ENCODE data around the gene SDHA. TPM values are rescaled to one million over a fixed set of nuclear protein-coding genes. Genes with fewer than 3 reads are reported as not detected.
"Not testable (repeated sequence)": the region's sequence is repeated elsewhere in the genome, so short reads cannot be mapped to it uniquely, and the experiment has no call there.

Gene SDHA
- total RNA-seq, 1 donor from 2014 or later = 91.7 TPM

- not testable (repeated sequence) for H3K9me3 Mint-ChIP-seq (ENCODE audit: unreplicated experiment); H3K4me3 Mint-ChIP-seq (ENCODE audit: unreplicated experiment); H3K27me3 Mint-ChIP-seq (ENCODE audit: low read depth, unreplicated experiment); H3K27me3 ChIP-seq (ENCODE audit: insufficient read depth, low read length); H3K4me3 ChIP-seq (ENCODE audit: insufficient read depth, low read depth, low read length); H3K27ac Mint-ChIP-seq (ENCODE audit: unreplicated experiment); H3K9me3 ChIP-seq (ENCODE audit: insufficient read depth, low read depth, low read length); FAIRE-seq; H2AFZ ChIP-seq (ENCODE audit: low read depth, low read length)
- Histone ChIP-seq H3K4me1 (ENCODE audit: insufficient read depth, low read length) (peaks cover 20% of the 10 kb centered on the region), H3K36me3 (ENCODE audit: insufficient read depth, low read length) (peaks cover 16% of the 10 kb centered on the region), H3K4me2 (ENCODE audit: low read length) (peak overlapping the region; percentile 59), H4K20me1 (ENCODE audit: insufficient read depth, low read length) (peaks cover 70% of the 10 kb centered on the region), H3K79me2 (ENCODE audit: insufficient read depth, low read length) (peaks cover 78% of the 10 kb centered on the region), H3K9ac (ENCODE audit: low read length) (peak overlapping the region; percentile 28), H3K27ac (ENCODE audit: low read depth, low read length) (peak overlapping the region; percentile 3)
- H3K36me3 Mint-ChIP-seq (ENCODE audit: low read depth, unreplicated experiment) = peaks cover 11% of the 10 kb centered on the region
- peak; percentile 9 for DNase-seq (ENCODE audit: low read depth)
- H3K4me1 Mint-ChIP-seq (ENCODE audit: low read depth, unreplicated experiment) = peaks cover 17% of the 10 kb centered on the region
Observed at GRCh38 chr5:222951-223715, 5.0 kb downstream of the SDHA start.

- H3K4me1 ChIP-seq (ENCODE audit: insufficient read depth, low read length) = peaks cover 20% of the 10 kb centered on the region
- H3K9me3 ChIP-seq (ENCODE audit: insufficient read depth, low read depth, low read length) = no peaks in the 10 kb centered on the region
- no peak overlapping the region for H3K27ac ChIP-seq (ENCODE audit: low read depth, low read length)
- DNase-seq (ENCODE audit: low read depth) (no peak), FAIRE-seq (no peak)
- no peak overlapping the region for H3K4me3 Mint-ChIP-seq (ENCODE audit: unreplicated experiment)
- peaks cover 17% of the 10 kb centered on the region for H3K4me1 Mint-ChIP-seq (ENCODE audit: low read depth, unreplicated experiment)
- no peaks in the 10 kb centered on the region for H3K9me3 Mint-ChIP-seq (ENCODE audit: unreplicated experiment)
- H3K36me3 Mint-ChIP-seq (ENCODE audit: low read depth, unreplicated experiment) = peaks cover 15% of the 10 kb centered on the region
- TF ChIP-seq EZH2 (IDR thresholded peaks at IDR 0.05; ENCODE audit: insufficient read depth, low read length) (no peak), CTCF (IDR thresholded peaks at IDR 0.05; ENCODE audit: insufficient read depth, low read depth, low read length) (no peak)
- no peak overlapping the region for H3K4me2 ChIP-seq (ENCODE audit: low read length)
- H4K20me1 ChIP-seq (ENCODE audit: insufficient read depth, low read length) = peaks cover 70% of the 10 kb centered on the region
- peaks cover 20% of the 10 kb centered on the region for H3K36me3 ChIP-seq (ENCODE audit: insufficient read depth, low read length)
- no peak overlapping the region for H2AFZ ChIP-seq (ENCODE audit: low read depth, low read length)
- no peak overlapping the region for H3K9ac ChIP-seq (ENCODE audit: low read length)
- H3K27me3 Mint-ChIP-seq (ENCODE audit: low read depth, unreplicated experiment) = no peaks in the 10 kb centered on the region
- no peaks in the 10 kb centered on the region for H3K27me3 ChIP-seq (ENCODE audit: insufficient read depth, low read length)
- H3K79me2 ChIP-seq (ENCODE audit: insufficient read depth, low read length) = peaks cover 72% of the 10 kb centered on the region
- H3K4me3 ChIP-seq (ENCODE audit: insufficient read depth, low read depth, low read length) = no peak overlapping the region
- H3K27ac Mint-ChIP-seq (ENCODE audit: unreplicated experiment) = no peak overlapping the region
Observed at GRCh38 chr5:223791-224190, 5.7 kb downstream of the SDHA start.

GRCh38 chr5:225334-225733, 7.2 kb downstream of the SDHA start:
- Histone ChIP-seq H3K79me2 (ENCODE audit: insufficient read depth, low read length) (peaks cover 56% of the 10 kb centered on the region), H4K20me1 (ENCODE audit: insufficient read depth, low read length) (peaks cover 54% of the 10 kb centered on the region), H3K9me3 (ENCODE audit: insufficient read depth, low read depth, low read length) (no peaks in the 10 kb centered on the region), H3K27me3 (ENCODE audit: insufficient read depth, low read length) (no peaks in the 10 kb centered on the region), H3K9ac (ENCODE audit: low read length) (no peak overlapping the region), H2AFZ (ENCODE audit: low read depth, low read length) (no peak overlapping the region), H3K27ac (ENCODE audit: low read depth, low read length) (no peak overlapping the region), H3K4me1 (ENCODE audit: insufficient read depth, low read length) (peaks cover 11% of the 10 kb centered on the region), H3K4me3 (ENCODE audit: insufficient read depth, low read depth, low read length) (no peak overlapping the region), H3K4me2 (ENCODE audit: low read length) (no peak overlapping the region), H3K36me3 (ENCODE audit: insufficient read depth, low read length) (peaks cover 26% of the 10 kb centered on the region)
- Mint-ChIP-seq H3K27me3 (ENCODE audit: low read depth, unreplicated experiment) (no peaks in the 10 kb centered on the region), H3K4me1 (ENCODE audit: low read depth, unreplicated experiment) (peaks cover 14% of the 10 kb centered on the region), H3K4me3 (ENCODE audit: unreplicated experiment) (no peak overlapping the region), H3K36me3 (ENCODE audit: low read depth, unreplicated experiment) (peaks cover 19% of the 10 kb centered on the region), H3K27ac (ENCODE audit: unreplicated experiment) (no peak overlapping the region), H3K9me3 (ENCODE audit: unreplicated experiment) (no peaks in the 10 kb centered on the region)
- FAIRE-seq (no peak), DNase-seq (ENCODE audit: low read depth) (no peak)
- TF ChIP-seq CTCF (IDR thresholded peaks at IDR 0.05; ENCODE audit: insufficient read depth, low read depth, low read length) = no peak
- no peak for TF ChIP-seq EZH2 (IDR thresholded peaks at IDR 0.05; ENCODE audit: insufficient read depth, low read length)

- not testable (repeated sequence) for DNase-seq (ENCODE audit: low read depth); H3K4me3 Mint-ChIP-seq (ENCODE audit: unreplicated experiment); H3K4me3 ChIP-seq (ENCODE audit: insufficient read depth, low read depth, low read length); H2AFZ ChIP-seq (ENCODE audit: low read depth, low read length); H3K27me3 ChIP-seq (ENCODE audit: insufficient read depth, low read length); H3K27ac ChIP-seq (ENCODE audit: low read depth, low read length); H3K9ac ChIP-seq (ENCODE audit: low read length); H3K9me3 Mint-ChIP-seq (ENCODE audit: unreplicated experiment); FAIRE-seq; H3K27ac Mint-ChIP-seq (ENCODE audit: unreplicated experiment); H3K9me3 ChIP-seq (ENCODE audit: insufficient read depth, low read depth, low read length); H3K27me3 Mint-ChIP-seq (ENCODE audit: low read depth, unreplicated experiment); H3K4me2 ChIP-seq (ENCODE audit: low read length); H3K4me1 ChIP-seq (ENCODE audit: insufficient read depth, low read length)
- Mint-ChIP-seq H3K36me3 (ENCODE audit: low read depth, unreplicated experiment) (peaks cover 24% of the 10 kb centered on the region), H3K4me1 (ENCODE audit: low read depth, unreplicated experiment) (peaks cover 10% of the 10 kb centered on the region)
- Histone ChIP-seq H3K36me3 (ENCODE audit: insufficient read depth, low read length) (peaks cover 34% of the 10 kb centered on the region), H3K79me2 (ENCODE audit: insufficient read depth, low read length) (peaks cover 36% of the 10 kb centered on the region), H4K20me1 (ENCODE audit: insufficient read depth, low read length) (peaks cover 35% of the 10 kb centered on the region)
Observed at GRCh38 chr5:227375-227774, 9.3 kb downstream of the SDHA start.

Data from astrocyte (in vitro differentiated cells and primary cell).